GM12864 (cell line): ENCODE results near the gene ATL3.

ENCODE experiments used
- DNase-seq: peaks from one replicate; pipeline ENCODE4 v3.0.0-alpha.2; 2011; ENCODE audit warnings: low read depth
- H3K4me3 ChIP-seq: 2 replicates; pipeline ENCODE4 v1.5.1; 2011; ENCODE audit warnings: mild to moderate bottlenecking, low read depth, low read length, control low read depth
- CTCF ChIP-seq: IDR thresholded peaks from 2 replicates; pipeline ENCODE4 v1.5.1; 2011; ENCODE audit warnings: low read depth, mild to moderate bottlenecking, moderate library complexity, low read length, control low read depth, inconsistent platforms; ENCODE audit errors: missing control alignments

Gene ATL3

GRCh38 chr11:63682066-63683021, 11.2 kb upstream of the ATL3 start:
- DNase-seq = no peak
- H3K4me3 ChIP-seq = peak overlapping the region; percentile 76
- TF ChIP-seq CTCF = peak; percentile 61

GRCh38 chr11:63681321-63682065, 10.3 kb upstream of the ATL3 start, which contains the start of gene RTN3:
RTN3 (plus strand) TSS chr11:63681500; CDS start chr11:63681637, 137 bp downstream.
- DNase-seq = peak; percentile 92
- H3K4me3 ChIP-seq = peak within 1 kb of the TSS; percentile 76
- TF ChIP-seq CTCF = no peak

- no peak for DNase-seq
- H3K4me3 ChIP-seq = peak overlapping the region; percentile 76
- no peak for TF ChIP-seq CTCF
These were observed 9.7 kb upstream of the ATL3 start for GRCh38 chr11:63680834-63681320.

GRCh38 chr11:63673579-63673978, 2.4 kb upstream of the ATL3 start:
- no peak for DNase-seq
- no peak for TF ChIP-seq CTCF
- H3K4me3 ChIP-seq = no peak overlapping the region

GRCh38 chr11:63672936-63673539, 1.9 kb upstream of the ATL3 start:
- DNase-seq = no peak
- H3K4me3 ChIP-seq = no peak overlapping the region
- TF ChIP-seq CTCF = no peak

- no peak for DNase-seq
- TF ChIP-seq CTCF = no peak
- H3K4me3 ChIP-seq = no peak overlapping the region
These were observed 934 bp upstream of the ATL3 start for GRCh38 chr11:63672156-63672463.
